Left forelimb (tissue), 1 donor: ENCODE data around the gene ITIH1.
A peak's percentile ranks its signal among the peaks of the same experiment; 100 is the strongest.
"Not testable (repeated sequence)": the region's sequence is repeated elsewhere in the genome, so short reads cannot be mapped to it uniquely, and the experiment has no call there.

ENCODE experiments used
- DNase-seq: peaks from one replicate; pipeline ENCODE4 v3.0.0-alpha.2; 2018; ENCODE audit warnings: low spot score

ITIH1 gene, protein sequence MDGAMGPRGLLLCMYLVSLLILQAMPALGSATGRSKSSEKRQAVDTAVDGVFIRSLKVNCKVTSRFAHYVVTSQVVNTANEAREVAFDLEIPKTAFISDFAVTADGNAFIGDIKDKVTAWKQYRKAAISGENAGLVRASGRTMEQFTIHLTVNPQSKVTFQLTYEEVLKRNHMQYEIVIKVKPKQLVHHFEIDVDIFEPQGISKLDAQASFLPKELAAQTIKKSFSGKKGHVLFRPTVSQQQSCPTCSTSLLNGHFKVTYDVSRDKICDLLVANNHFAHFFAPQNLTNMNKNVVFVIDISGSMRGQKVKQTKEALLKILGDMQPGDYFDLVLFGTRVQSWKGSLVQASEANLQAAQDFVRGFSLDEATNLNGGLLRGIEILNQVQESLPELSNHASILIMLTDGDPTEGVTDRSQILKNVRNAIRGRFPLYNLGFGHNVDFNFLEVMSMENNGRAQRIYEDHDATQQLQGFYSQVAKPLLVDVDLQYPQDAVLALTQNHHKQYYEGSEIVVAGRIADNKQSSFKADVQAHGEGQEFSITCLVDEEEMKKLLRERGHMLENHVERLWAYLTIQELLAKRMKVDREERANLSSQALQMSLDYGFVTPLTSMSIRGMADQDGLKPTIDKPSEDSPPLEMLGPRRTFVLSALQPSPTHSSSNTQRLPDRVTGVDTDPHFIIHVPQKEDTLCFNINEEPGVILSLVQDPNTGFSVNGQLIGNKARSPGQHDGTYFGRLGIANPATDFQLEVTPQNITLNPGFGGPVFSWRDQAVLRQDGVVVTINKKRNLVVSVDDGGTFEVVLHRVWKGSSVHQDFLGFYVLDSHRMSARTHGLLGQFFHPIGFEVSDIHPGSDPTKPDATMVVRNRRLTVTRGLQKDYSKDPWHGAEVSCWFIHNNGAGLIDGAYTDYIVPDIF

DNA sequence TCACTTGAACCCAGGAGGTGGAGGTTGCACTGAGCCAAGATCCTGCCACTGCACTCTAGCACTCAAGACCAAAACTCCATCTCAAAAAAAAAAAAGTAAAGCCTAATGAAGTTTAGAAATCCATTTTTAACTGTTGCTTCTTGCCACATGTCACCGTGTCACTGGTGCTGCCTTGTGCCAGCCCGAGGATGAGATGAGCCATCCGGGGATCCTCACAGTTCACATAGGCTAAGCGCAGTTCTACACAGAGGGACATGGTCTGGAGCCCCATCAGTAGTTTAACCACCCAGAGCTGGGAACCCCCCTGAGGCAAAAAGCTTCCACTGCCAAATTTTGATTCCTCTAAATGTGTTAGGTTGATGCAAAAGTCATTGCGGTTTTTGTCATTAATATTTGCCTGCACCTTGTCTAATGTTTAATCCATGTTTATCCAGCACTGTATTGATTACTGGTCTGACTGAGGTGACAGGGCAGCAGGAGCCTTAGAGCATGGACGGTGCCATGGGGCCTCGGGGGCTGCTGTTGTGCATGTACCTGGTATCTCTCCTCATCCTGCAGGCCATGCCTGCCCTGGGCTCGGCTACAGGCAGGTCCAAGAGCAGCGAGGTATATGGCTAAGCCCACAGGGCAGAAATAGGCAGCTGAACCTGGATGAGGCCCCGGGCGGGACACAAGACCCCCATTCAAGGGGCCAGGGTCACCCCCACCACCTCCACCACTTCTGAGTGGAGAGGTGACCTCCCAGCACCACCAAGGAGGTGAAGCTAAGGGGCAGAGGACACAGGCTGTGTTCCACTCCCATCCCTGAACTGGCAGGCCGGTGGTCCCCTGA, at the start of gene ITIH1:
ITIH1 (plus strand) TSS at position 473 of the 832 bp plus-strand sequence; CDS start at position 490, 17 bp downstream.
- DNase-seq = peak; percentile 48

DNA sequence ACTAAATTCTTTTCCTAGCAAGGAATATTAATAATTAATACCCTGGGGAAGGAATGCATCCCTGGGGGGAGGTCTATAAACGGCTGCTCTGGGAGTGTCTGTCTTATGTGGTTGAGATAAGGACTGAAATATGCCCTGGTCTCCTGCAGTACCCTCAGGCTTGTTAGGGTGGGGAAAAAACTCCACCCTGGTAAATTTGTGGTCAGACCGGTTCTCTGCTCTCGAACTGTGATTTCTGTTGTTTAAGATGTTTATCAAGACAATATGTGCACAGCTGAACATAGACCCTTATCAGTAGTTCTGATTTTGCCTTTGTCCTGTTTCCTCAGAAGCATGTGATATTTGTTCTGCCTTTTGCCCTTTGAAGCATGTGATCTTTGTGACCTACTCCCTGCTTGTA, 48.6 kb upstream of the ITIH1 start:
- DNase-seq = not testable (repeated sequence)

DNA sequence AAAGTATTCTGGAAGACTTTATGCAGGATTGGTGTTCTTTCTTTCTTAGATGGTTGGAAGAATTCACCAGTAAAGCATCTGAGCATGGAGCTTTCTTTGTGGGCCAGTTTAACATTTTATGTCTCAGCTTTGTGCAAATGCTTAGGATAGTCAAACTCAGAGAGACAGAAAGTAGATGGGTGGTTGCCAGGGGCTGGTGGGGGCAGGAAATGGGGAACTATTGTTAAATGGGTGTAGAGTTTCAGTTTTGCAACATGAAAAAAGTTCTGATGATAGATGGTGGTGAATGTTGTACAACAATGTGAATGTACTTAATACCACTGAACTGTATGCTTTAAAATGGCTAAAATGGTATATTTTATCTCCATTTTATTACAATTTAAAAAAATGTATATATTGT, 46.7 kb upstream of the ITIH1 start:
- DNase-seq = no peak

DNA sequence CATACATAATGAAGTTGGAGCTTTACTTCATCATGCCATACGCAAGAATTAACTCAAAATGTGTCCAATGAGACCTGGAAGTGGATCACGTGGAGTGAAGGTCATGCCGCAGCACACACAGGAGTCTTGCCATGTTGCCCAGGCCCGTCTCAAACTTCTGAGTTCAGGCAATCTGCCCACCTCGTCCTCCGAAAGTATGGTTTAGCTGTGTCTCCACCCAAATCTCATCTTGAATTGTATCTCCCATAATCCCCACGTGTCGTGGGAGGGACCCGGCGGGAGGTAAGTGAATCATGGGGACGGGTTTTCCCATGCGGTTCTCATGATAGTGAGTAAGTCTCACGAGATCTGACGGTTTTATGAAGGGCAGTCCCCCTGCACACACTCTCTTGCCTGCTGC, 45.8 kb upstream of the ITIH1 start:
- DNase-seq = no peak

DNA sequence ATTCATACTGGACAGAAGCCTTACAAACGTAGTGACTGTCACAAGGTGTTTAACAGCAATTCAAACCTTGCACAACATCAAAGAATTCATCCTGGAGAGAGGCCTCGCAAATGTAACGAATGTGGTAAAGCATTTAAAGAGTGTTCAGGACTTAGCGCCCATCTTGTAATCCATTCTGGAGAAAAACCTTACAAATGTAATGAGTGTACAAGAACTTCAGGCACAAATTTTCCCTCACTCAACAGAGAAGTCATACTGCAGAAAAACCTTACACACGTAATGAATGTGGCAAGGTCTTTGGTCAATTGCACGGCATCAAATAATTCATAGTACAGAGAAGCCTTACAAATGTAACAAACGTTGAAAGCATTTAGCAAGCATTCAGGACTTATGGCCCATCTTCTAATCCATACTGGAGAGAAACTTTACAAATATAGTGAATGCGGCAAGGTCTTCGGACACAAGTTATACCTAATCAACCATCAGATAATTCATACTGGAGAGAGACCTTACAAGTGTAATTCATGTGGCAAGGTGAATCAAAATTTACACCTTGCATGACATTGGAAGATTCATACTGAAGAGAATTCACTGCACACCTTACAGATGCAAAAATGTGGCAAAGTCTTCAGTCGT, 44.0 kb upstream of the ITIH1 start:
- no peak for DNase-seq

DNA sequence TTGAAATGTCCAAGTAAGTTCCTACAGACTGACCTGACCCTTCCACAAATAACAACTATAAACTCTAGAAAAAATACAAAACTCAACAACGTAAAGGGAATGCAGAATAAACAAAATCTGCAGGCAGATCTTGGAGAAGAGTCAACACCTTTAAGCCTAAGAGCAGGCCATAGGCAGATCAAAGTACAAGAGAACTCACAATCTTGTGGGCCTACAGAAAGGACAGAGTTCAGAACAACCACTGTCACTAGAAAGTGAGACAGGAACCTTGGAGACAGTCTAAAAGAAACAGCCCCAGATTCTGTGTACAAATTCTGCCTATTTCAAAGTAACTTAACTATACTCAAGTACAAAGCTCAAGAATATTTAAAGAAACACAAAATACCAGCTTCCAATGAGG, 37.7 kb upstream of the ITIH1 start:
- no peak for DNase-seq

DNA sequence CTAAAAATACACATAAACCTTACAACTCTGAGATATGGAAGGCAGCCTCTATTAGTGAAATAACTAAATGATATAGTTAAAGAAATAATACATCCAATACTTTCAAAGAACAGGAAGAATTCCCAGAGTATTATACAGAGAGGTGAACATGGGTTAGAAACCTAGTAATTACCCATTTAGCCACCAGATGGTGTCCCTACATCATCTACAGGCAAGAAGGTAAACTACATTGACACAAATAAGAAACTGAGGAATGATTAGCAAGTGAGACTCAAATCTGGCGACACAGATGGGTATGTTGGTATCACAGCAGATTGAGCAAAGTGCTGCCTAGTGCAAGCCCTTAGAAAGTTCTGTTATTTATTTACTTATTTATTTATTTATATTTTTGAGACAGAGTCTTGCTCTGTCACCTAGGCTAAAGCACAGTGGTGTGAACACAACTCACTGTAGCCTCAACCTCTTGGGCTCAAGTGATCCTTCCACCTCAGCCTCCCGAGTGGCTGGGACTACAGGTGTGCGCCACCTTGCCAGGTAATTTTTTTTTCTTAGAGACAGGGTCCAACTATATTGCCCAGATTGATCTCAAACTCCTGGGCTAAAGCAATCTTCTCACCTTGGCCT, 34.9 kb upstream of the ITIH1 start:
- DNase-seq = no peak

DNA sequence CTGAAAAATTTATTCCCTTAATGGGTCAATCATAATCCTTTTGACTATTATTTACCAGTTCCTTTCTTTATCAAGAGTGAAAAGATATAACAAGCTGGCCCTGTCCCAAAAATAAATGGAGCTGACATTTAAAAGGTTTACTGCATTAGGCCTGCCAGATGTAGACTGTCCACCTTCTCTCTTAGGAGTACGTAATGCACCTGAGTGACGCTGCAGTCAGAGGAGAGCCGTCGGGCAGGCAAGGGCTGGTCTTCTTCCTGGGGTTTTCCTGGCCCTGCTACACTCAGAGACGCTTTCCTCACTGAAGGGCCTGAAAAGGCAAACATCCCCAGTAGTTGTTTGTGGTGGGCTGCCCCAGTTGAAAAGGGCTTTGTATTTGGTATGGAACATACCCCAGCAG, 34.2 kb upstream of the ITIH1 start:
- DNase-seq = no peak

DNA sequence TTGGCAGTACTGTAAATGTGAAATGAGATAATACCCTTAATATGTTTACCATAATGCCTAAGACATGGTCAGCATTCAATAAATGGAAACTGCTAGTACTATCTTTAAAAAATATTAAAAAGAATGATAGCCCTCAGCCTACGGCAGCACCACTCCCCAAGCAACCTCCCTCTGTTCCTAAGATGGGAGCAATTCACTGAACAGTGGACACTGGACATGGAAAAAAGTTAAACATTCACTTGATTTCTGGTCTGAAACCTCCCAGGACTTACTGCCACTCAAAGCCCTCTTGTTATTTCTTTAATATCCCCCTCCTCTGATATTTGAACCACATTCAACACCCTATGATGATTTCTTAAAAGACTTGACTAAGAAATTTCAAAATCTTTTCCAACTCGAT, 33.7 kb upstream of the ITIH1 start:
- no peak for DNase-seq

DNA sequence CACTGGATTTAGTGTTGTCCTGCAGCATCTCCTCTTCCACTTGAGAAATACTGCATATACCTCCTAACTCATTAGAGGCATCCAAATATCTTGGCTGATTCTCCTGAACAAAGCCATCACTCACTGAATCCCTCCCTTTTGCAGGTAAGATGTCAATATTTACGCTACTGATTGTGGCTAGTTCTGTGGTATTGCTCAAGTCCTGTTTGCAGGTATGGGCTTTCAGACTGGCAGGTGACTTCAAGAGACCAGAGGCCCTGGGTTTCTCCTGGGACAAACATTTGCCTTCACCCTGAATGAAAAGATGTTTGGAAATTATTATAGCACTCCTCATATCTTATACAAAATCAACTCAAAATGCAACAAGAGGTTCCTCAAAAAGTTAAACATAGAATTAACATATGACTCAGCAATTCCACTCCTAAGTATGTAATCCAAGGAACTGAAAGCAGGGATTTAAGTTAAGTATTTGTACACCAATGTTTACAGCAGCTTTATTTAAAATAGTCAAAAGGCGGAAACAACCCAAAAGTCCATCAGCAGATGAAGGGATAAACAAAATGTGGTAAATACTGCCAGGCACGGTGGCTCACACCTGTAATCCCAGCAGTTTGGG, 25.2 kb upstream of the ITIH1 start:
- DNase-seq = no peak

DNA sequence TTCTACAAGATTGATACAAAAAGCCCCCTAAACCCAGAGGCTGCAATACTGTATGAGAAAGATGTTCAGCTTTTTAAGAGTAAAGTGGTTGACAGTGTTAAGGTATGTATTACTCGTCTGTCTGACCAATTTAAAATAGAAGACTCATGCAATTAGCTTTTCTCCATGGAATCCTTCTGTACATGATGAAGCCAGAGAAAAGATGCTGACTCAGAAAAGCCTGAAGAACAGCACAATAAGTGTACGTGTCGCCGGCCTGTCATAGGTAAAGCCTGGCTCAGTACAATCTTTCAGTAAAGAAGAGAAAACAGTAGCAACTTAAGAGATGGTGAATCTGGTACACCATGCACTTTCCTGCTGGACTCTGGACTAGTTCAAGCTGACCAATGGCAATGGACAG, 23.0 kb upstream of the ITIH1 start:
- no peak for DNase-seq

DNA sequence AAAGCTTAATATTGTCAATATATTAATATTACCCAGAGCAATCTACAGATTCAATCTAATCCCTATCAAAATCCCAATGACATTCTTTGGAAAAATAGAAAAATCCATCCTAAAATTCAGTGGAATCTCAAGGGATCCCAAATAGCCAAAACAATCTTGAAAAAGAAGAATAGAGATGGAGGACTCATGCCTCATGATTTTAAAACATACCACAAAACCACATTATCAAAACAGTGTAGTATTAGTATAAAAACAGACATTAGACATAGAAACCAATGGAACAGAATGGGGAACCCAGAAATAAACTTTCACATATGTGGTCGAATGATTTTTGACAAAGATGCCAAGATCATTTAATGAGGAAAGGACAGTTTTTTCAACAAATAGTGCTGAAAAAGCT, 21.3 kb upstream of the ITIH1 start:
- DNase-seq = no peak

DNA sequence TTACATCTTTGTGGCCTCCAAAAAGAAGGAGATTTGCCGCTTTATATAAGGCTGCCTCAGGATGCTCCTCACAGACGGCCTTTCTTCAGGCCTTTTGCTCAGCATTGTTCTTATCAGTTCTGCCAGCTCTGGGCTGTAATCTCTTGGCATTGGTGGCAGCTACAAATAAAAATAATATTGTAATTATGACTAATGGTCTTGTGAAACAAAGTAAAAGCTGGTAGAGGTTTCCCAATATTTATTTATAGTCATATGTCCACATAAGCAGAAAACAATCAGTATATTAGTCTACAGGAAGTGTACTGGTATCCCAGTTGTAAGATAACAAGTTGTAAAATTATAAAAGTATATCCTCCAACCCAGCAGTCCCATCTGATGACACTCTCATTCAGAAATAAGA, 13.9 kb upstream of the ITIH1 start:
- DNase-seq = no peak

DNA sequence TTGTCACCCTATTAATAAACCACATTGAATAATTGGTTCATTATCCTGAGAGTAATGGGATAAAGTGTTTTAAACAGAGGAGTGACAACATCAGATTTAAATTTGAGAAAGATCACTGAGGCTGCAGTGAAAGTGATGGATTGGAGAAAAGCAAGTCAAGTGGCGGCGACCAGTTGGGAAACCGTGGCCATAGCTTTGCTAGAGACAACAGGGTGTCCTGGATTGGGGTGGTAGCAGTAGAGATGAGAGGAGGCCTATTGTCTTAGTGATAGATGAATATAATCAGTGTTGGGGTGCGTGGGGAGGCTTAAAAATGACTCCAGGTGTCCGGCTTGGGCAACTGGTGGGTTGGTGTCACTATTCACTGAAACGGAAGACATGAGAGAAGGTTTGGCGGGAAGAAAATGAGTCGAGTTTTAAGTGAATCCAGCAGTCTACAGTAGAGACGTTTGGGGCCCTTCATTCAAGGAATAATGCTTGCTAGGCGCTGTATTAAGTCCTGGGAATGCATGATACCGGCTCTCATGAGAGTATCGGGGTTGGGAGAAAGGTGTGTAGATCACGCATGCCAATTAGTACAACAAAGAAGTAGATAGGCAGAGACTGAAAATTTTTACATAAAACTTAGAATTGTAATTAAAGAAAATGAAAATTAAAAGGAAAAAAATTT, 7.5 kb upstream of the ITIH1 start:
- DNase-seq = no peak

DNA sequence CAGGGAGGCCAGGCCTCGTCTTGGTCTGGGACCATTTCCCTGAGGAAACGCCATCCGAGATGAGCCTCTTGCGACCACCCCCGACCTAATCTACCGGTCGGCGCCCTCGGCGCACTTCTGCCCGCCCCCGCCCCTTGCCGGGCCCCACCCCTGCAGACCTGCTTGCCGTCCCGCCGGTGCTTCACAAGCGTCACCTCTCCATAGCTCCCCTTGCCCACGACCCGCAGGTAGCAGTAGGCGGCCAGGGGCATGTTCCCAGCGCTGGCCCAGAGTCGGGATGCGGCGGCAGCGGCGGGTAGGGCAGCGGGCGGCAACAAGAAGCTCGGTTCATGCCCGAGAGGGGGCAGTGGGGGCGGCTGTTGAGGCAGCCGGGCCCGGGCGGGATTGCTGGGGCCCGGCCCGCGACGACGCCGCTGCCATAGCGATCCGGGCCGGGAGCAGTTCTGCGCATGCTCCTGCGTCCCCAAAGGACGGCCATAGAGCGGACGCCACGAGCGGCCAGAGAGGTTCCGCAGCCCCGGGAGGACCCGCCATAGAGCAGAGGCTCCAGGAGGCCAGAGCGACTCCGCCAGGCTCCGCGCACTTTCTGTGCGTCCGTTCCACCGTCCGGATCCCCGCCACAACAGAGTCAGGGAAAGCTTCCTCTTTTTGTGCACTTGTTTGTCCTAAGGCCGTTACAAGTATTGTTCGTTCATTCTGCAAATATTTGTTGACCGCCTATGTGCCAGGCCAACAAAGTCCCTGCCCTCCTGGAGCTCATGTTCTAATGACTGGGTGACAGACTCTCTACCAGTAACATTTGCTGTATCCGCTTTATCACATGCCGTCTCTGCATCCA, 6.7 kb upstream of the ITIH1 start, which contains the start of gene NEK4:
NEK4 (minus strand) TSS at position 445 of the 838 bp plus-strand sequence; CDS start at position 251, 194 bp downstream.
- DNase-seq = peak; percentile 91

DNA sequence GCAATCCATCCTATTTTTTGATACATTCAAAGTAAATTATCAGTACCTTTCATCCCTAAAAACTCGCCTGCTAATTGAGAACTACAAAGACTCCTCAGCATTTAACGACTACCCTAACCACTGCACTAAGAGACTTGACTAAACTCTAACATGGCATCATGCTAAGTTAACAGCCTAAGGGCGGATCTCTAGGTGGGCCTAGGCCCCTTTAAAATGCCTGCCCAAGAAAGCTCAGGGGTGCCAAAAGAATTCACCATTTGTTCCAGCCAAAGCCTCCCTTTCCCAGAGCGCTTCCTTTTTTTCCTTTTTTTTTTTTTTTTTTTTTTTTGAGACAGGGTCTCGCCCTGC, 6.1 kb upstream of the ITIH1 start:
- no peak for DNase-seq

DNA sequence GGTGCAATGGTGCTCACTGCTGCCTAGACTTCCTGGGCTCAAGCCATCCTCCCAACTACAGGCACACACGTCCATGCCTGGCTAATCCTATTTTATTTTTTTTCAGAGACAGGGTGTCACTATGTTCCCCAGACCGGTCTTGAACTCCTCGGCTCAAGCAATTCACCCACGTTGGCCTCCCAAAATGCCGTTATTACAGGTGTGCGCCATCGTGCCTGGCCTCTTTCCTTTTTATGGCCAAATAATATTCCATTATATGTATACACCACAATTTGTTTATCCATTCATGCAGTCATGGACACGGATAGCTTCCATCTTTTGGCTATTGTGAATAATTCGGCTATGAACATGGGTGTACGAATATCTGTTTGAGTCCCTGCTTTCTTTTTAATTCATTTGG, 5.7 kb upstream of the ITIH1 start:
- no peak for DNase-seq

DNA sequence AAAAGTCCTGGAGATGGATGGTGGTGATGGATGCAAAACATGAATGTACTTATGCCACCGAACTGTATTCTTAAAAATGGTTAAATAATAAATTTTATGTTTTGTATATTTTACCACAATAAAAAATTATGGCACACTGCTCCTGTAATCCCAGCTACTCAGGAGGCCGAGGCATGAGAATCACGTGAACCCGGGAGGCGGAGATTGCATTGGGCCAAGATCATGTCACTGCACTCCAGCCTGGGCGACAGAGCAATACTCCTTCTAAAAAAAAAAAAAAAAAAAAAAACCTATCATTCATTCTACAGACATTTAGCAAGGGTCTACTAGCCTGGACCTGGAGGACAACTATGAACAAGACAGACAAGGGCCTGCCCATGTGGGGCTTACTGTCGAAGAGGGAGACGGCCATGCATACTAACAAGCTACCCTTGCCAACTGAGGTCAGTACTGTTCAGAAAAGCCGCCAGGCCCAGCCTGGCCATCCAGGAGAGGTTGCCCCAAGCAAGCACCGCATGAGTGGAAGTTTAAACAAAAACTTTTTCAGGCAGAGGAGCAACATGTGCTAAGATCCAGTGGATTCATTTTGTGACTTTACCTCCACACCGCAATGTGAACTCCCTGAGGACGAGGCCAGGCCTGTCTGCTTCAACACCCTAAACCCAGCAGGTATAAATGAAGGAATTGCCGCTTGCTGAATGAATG, 3.9 kb upstream of the ITIH1 start:
- no peak for DNase-seq
